Astrocyte (in vitro differentiated cells and primary cell): ENCODE measurements around the gene SMTNL1.

Source experiments
- CTCF ChIP-seq: IDR thresholded peaks from 2 replicates; pipeline ENCODE4 v1.5.1; 2011; ENCODE audit warnings: low read depth, mild to moderate bottlenecking, inconsistent platforms, low read length, moderate library complexity; ENCODE audit not compliant: insufficient read depth
- EZH2 ChIP-seq: IDR thresholded peaks from 2 replicates; pipeline ENCODE4 v1.6.1; 2012; ENCODE audit warnings: mild to moderate bottlenecking, low read length, inconsistent platforms; ENCODE audit not compliant: insufficient read depth

GRCh38 chr11:57586711-57587245 is 49.4 kb downstream of the SMTNL1 start:
- TF ChIP-seq EZH2, result no peak
- no peak for TF ChIP-seq CTCF
